GM12891 (cell line): ENCODE measurements around the gene GNB1.

Experiments used
- DNase-seq: peaks from one replicate; pipeline ENCODE4 v3.0.0; 2011; ENCODE audit warnings: low spot score; ENCODE audit not compliant: insufficient read length
- FAIRE-seq: peaks from 2 replicates; lab custom pipeline; 2011; peaks lifted over from hg19 to GRCh38; lab: Jason Lieb, UNC
- PAX5 ChIP-seq: IDR thresholded peaks from 2 replicates; pipeline ENCODE4 v1.6.1; 2011; ENCODE audit warnings: low read length, moderate library complexity, mild to moderate bottlenecking; ENCODE audit not compliant: insufficient read depth, severe bottlenecking
- POLR2A ChIP-seq: IDR thresholded peaks from 2 replicates; pipeline ENCODE4 v1.6.1; 2011; ENCODE audit warnings: low read depth, low read length, control low read depth
- POLR2AphosphoS5 ChIP-seq: IDR thresholded peaks from 2 replicates; pipeline ENCODE4 v1.6.1; 2011; ENCODE audit warnings: low read depth, low read length, control low read depth
- POU2F2 ChIP-seq: IDR thresholded peaks from 2 replicates; pipeline ENCODE4 v1.6.1; 2011; ENCODE audit warnings: low read depth, mild to moderate bottlenecking, control low read depth, low read length, moderate library complexity
- SPI1 ChIP-seq: IDR thresholded peaks from 2 replicates; pipeline ENCODE4 v1.6.1; 2011; ENCODE audit warnings: low read depth, low read length, control low read depth
- TAF1 ChIP-seq: IDR thresholded peaks from 2 replicates; pipeline ENCODE4 v1.6.1; 2011; ENCODE audit warnings: low read depth, low read length, control low read depth

GNB1 gene

GRCh38 chr1:1922956-1923833, 32.3 kb upstream of the GNB1 start:
- FAIRE-seq = no peak
- TF ChIP-seq SPI1 = no peak
- TF ChIP-seq TAF1 = no peak
- no peak for TF ChIP-seq PAX5
- TF ChIP-seq POU2F2 = no peak
- TF ChIP-seq POLR2AphosphoS5 = no peak
- TF ChIP-seq POLR2A = no peak
- no peak for DNase-seq

- no peak for DNase-seq
- no peak for FAIRE-seq
- no peak for TF ChIP-seq POU2F2
- no peak for TF ChIP-seq POLR2AphosphoS5
- TF ChIP-seq PAX5 = no peak
- TF ChIP-seq POLR2A = no peak
- no peak for TF ChIP-seq SPI1
- no peak for TF ChIP-seq TAF1
Observed at GRCh38 chr1:1922702-1922955, 31.7 kb upstream of the GNB1 start.

- TF ChIP-seq POLR2AphosphoS5 (no peak), SPI1 (no peak), PAX5 (no peak), TAF1 (no peak), POU2F2 (no peak), POLR2A (no peak)
- DNase-seq = no peak
- no peak for FAIRE-seq
Observed at GRCh38 chr1:1921901-1922701, 31.2 kb upstream of the GNB1 start.

- TF ChIP-seq POLR2AphosphoS5 (no peak), POLR2A (no peak), PAX5 (no peak), TAF1 (no peak), SPI1 (no peak), POU2F2 (no peak)
- DNase-seq (no peak), FAIRE-seq (no peak)
Observed at GRCh38 chr1:1921459-1921862, 30.6 kb upstream of the GNB1 start.

GRCh38 chr1:1920608-1921458, 29.9 kb upstream of the GNB1 start:
- FAIRE-seq (no peak), DNase-seq (no peak)
- TF ChIP-seq POLR2AphosphoS5 = no peak
- TF ChIP-seq PAX5 = no peak
- no peak for TF ChIP-seq POU2F2
- TF ChIP-seq TAF1 = no peak
- no peak for TF ChIP-seq SPI1
- no peak for TF ChIP-seq POLR2A

- DNase-seq = no peak
- TF ChIP-seq POLR2A (no peak), PAX5 (no peak), POU2F2 (no peak), SPI1 (no peak), TAF1 (no peak), POLR2AphosphoS5 (no peak)
- no peak for FAIRE-seq
Observed at GRCh38 chr1:1920057-1920607, 29.2 kb upstream of the GNB1 start.

GRCh38 chr1:1919304-1920056, 28.6 kb upstream of the GNB1 start:
- FAIRE-seq (peak; percentile 99), DNase-seq (peak; percentile 100)
- TF ChIP-seq POU2F2 = no peak

GRCh38 chr1:1918901-1919303, 28.0 kb upstream of the GNB1 start, which contains the start of gene TMEM52:
Gene TMEM52, minus strand, starts transcription at chr1:1919279. Its CDS starts 14 bp downstream, at chr1:1919265.
- TF ChIP-seq TAF1 = no peak
- TF ChIP-seq PAX5 = no peak
- no peak for TF ChIP-seq POLR2AphosphoS5
- TF ChIP-seq POLR2A = no peak
- TF ChIP-seq SPI1 = no peak
- no peak for TF ChIP-seq POU2F2
- no peak for DNase-seq
- no peak for FAIRE-seq
